ENCODE data around the gene C10orf71.

DNA sequence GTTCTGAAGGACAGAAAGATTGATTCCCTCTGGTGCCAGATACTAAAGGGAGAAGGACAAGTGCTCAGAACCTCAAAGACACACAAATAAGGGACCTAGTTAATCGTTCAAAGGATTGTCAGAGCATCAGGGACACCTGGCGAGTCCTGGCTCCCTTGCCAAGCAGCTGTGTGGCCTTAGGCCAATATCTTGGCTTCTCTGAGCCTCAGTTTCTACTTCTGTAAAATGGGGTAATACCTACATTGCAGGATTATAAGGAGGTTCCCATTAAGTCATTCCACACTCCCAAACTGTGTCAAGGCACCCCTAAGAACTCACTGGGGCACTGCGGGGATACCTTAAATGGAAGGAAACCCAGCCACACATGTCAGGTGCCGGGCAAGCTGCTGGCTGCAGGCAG lies 67.5 kb downstream of the C10orf71 start:
- TF ChIP-seq POLR2A (IDR thresholded peaks at IDR 0.05) (no peak), EP300 (IDR thresholded peaks at IDR 0.05) (no peak)
- TF ChIP-seq, protein P1, sequence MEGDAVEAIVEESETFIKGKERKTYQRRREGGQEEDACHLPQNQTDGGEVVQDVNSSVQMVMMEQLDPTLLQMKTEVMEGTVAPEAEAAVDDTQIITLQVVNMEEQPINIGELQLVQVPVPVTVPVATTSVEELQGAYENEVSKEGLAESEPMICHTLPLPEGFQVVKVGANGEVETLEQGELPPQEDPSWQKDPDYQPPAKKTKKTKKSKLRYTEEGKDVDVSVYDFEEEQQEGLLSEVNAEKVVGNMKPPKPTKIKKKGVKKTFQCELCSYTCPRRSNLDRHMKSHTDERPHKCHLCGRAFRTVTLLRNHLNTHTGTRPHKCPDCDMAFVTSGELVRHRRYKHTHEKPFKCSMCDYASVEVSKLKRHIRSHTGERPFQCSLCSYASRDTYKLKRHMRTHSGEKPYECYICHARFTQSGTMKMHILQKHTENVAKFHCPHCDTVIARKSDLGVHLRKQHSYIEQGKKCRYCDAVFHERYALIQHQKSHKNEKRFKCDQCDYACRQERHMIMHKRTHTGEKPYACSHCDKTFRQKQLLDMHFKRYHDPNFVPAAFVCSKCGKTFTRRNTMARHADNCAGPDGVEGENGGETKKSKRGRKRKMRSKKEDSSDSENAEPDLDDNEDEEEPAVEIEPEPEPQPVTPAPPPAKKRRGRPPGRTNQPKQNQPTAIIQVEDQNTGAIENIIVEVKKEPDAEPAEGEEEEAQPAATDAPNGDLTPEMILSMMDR (IDR thresholded peaks at IDR 0.05) = no peak
